NCI-H2196 (cell line): ENCODE results near the gene C5orf58.

ENCODE experiments used
- DNase-seq: peaks from one replicate; lab custom pipeline; 2025; ENCODE audit not compliant: unreplicated experiment; lab: John Stamatoyannopoulos, UW

The C5orf58 gene

DNA sequence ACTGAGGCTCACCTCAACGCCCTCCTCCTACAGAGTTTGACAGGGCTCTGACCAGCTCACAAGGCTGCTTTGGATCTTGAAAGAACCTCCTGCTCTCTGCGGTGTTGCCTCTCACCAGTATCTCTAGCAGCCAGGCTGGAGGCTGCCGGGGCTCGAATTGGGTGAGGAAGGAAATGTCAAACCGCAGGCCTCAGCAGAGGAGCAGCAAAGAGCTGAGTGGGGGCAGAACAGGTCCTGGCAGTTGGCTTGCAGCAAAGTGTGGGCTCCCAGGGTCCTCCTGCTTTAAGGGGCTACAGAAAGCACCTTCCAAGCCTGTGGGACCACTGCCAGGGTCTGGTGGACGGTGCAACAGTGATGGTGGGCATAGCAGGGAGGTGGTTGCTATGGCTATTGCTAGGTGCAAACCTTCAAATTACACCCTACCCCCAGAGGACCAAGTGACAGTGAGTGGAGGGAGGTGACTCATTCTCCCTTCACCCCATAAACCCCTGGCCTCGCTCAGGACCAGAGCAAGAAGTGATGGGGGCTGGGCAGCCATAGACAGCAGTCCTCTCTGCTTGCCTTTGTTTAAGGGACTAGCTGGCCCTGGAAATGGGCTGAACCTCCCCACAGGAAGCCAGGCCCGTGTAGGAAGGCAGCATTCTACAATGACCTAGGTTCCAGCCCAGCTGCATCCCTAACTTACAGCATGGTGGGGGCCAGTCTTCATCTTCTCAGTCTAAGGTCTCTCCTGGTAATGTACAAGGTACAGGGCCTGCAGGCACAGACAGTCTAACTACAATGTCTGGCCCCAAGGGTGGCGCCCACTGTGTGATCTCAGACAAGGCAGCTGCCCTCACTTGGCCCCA, 46.0 kb downstream of the C5orf58 start:
- DNase-seq = no peak

DNA sequence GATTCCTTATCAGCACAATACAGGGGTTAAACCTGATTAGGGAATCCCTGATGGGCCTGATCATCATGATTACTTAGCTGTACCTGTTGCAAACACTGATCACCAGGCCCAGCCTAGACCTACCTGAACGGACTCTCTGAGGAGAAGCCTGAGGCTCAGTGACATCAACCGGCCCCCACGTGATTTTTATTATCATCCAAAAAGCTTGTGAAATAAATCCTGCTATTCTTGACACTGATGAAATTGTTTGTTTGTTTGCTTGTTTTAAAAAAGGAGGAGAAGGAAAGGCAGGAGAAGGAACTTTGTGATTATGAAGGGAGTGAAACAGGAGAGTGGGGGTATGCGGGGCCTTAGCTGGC, 46.7 kb downstream of the C5orf58 start:
- DNase-seq = no peak

DNA sequence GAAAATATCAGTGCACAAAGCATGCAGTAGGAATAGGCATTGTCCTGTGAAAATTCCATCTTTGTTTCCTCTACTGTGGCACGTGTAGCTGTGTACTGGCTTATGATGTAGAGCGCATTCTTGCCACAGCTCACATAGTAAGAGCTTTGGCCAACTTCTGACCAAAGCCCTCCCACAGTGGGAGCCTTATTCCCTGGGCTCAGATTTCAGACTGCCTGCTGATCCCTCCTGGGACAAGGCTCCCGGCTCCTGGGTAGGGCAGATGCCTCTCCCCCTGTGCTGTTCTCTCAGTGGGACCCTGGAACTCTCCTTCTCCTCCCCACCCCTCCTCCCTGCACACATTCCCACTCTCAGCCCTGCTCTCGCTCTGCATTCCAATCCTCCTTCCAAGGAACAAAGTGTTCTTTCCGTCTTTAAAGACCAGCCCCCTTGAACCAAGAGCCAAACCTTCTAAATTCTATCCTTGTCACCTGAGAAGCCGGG, 47.3 kb downstream of the C5orf58 start:
- DNase-seq = no peak

GRCh38 chr5:170283296-170283695, 50.5 kb downstream of the C5orf58 start:
- DNase-seq = no peak

GRCh38 chr5:170284231-170284630, 51.4 kb downstream of the C5orf58 start:
- DNase-seq = no peak

DNA sequence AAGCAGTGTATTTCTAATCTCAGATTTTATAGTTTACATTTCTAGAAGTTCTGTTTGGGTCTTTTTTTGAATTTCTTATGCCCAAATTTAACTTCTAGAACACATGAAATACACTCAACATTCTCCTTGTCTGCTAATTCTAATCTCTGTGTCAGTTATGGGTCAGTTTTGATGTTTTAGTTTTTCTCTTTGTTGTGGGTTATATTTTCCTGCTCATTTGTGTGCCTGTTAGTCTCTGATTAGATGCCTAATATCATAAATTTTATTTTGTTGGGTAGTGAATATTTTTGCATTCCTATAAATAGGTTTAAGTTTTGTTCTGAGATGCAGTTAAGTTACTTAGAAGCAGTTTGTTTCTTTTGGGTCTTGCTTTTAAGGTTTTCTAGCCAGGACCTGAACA, 52.4 kb downstream of the C5orf58 start:
- DNase-seq = no peak

GRCh38 chr5:170286386-170286925, 53.7 kb downstream of the C5orf58 start:
- no peak for DNase-seq

GRCh38 chr5:170287532-170287931, 54.7 kb downstream of the C5orf58 start:
- no peak for DNase-seq

DNA sequence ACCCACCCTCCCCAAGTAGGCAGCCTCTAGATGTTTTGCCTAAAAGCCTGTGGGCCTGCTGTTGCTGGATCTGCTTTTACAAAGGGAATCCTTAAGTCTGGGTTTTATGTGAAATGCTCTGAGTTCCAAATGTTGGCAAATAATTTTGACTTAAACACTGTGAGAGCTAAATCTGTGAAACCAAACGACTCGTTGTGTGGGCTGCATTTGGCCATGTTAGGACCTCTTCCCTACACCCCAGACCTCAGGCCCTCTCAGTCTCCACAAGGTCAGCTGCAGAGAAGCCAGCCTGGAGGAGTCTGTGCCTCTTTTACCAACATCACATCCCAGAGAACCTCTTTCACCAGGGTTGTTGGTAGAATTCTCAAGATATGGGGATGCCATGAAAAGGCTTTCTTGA, 55.4 kb downstream of the C5orf58 start:
- DNase-seq = no peak

DNA sequence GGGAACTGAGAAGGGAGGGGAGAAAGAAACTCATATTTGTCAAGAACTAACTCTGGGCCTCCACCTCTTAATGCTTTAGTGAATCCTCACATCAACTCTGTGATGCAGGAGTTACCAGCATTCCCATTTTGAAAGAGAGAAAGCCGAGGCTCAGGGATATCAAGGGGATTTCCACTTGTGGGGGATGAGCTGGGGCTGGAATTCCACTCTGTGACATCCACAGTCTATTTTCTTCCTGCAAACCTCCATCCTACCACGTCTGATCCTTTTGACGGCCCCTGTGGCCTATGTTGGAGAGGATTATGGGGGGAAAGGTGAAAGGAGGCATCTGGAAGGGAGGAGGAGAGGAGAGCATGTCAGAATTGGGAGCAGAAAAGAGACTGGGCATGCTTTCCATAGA, 55.8 kb downstream of the C5orf58 start:
- DNase-seq = no peak

DNA sequence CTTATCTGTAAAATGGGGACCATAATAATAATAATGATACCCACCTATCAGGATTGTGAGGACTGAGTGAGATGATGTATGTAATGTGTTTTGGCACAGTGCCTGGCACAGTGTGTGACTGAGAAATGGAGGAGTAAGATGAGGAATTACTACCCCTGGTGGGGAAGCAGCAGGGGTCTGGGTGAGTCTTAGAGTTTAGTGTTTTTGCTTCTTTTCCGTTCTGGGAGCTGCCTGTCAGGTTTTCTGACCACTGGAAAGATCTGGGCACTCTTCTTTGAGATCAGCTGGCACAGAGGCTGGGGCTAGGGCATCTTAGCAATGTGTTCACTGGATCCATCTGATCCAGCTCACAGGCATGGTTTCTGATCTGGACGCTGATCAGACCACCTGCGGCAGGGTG, 56.3 kb downstream of the C5orf58 start:
- DNase-seq = no peak

DNA sequence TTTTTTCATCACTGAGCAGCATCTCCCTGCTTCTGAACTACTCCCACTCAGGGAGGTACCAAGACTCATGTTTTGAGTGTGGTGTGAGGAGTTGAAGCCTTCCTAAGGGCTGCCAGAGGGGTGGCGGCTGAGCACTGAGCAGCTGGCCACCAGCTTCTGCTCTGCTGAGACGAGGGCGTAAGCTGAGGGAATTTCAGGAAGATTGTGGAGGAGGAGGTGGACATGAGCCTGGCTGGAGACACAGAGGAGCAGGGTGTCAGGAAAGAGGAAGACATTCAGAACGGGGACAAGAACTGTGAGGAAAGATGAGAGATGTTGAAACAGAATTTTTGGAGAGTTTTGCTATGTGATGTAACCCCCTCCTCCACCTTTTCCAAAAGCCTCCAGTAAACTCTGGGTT, 57.0 kb downstream of the C5orf58 start:
- no peak for DNase-seq

DNA sequence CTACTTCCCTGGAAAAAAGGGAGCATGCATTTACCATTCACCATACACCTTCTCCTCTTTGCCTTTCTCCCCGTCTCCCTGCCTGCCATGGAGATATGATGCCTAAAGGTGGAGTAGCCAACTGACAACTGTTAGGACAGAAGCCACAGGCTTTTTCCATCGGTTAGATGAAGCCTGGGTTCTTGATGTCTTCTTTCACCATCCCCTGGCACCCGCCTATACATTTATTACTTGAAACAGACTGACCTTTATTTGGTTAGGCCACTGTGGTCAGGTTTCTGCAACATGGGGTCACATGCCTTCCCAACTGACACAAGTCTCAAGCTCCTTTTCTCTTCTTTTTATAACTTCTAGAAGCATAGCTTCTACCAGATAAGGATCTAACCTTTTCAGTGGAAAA, 57.7 kb downstream of the C5orf58 start:
- no peak for DNase-seq

GRCh38 chr5:170292179-170293104, 59.7 kb downstream of the C5orf58 start:
- no peak for DNase-seq

- DNase-seq = no peak
Observed at GRCh38 chr5:170293273-170293672, 60.5 kb downstream of the C5orf58 start.

GRCh38 chr5:170294057-170294456, 61.3 kb downstream of the C5orf58 start:
- no peak for DNase-seq

DNA sequence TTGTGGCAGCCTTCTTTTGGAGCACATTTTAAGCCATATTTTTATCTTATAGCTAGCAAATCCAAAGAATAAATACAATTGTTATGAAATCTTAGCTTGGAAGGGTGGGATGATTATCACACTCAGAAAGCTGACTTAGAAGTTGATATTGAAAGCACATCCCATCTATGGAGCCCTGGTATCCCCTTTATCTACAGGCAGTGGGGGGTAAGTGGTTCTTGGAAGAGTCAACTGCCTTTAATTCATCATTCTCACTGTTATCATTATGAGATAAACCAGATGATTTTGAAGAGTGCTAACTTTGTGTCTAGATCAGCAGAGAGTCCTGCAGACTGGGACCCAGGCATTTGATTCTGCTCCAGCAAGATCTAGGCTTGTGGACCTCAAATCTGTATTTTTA, 61.8 kb downstream of the C5orf58 start:
- no peak for DNase-seq
